ENCODE results near the gene HNRNPF.
"Not testable (repeated sequence)": the region's sequence is repeated elsewhere in the genome, so short reads cannot be mapped to it uniquely, and the experiment has no call there.

The HNRNPF gene, protein sequence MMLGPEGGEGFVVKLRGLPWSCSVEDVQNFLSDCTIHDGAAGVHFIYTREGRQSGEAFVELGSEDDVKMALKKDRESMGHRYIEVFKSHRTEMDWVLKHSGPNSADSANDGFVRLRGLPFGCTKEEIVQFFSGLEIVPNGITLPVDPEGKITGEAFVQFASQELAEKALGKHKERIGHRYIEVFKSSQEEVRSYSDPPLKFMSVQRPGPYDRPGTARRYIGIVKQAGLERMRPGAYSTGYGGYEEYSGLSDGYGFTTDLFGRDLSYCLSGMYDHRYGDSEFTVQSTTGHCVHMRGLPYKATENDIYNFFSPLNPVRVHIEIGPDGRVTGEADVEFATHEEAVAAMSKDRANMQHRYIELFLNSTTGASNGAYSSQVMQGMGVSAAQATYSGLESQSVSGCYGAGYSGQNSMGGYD

DNA sequence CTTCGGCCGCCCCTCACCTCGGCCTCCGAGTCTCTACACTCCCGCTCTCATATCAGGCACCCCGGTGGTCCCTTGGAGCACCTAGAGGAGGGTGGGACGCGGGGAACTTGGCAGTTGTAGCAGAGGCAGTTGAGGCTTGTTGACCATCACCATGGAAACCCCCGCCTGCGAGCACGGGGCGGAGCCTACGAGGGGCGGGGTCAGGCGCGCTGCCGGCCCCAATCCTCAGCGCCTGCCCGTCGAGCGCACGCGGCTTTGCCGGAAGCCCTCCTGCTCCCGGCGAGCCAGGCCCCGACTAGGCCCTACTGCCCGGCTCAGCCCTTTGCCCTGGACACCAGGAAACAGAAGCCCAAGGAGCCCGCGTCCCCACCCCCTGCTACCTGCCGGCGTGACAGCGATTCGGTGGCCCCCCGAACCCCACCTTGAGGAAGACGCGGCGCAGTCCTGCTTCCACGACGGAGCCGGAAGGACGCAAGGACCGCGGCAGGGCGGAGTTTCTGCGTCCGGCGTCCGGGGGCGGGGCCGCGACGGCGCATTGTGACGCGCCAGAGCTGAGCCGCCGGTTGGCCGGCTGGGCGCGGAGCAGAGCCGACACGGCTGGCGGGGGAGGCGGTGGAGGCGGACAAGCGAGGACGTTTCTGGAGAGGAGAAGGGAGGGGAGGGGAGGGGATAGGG lies at the start of gene HNRNPF:
HNRNPF (minus strand) TSS at position 477 of the 675 bp plus-strand sequence. CDS start 21,302 bp downstream, outside the sequence.
- peak; percentile 97 for DNase-seq (ENCODE audit: low spot score)

DNA sequence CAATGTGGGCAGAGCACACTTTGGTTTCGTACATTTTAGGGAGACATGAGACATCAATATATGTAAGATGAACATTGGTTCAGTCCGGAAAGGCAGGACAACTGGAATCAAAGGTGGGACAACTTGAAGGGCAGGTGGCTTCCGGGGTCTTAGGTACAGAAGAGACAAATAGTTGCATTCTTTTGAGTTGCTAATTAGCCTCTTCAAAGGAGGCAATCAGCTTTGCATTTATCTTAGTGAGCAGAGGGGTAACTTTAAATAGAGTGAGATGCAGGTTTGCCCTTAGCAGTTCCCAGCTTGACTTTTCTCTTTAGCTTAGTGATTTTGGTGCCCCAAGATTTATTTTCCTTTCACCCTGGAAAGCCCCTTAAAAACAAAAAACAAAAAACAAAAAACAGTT lies 49.2 kb upstream of the HNRNPF start:
- no peak for DNase-seq (ENCODE audit: low spot score)

DNA sequence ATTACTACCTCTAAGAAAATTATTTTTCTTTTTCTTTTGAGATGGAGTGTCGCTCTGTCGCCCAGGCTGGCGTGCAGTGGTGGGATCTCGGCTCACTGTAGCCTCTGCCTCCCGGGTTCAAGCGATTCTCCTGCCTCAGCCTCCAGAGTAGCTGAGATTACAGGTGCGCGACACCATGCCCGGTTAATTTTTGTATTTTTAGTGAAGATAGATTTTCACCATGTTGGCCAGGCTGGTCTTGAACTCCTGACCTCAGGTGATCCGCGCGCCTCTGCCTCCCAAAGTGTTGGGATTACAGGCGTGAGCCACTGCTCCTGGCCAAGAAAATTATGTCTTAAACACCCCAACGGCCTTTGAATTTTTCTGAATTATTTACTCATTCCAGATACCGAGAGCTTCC lies 47.6 kb upstream of the HNRNPF start:
- not testable (repeated sequence) for DNase-seq (ENCODE audit: low spot score)

DNA sequence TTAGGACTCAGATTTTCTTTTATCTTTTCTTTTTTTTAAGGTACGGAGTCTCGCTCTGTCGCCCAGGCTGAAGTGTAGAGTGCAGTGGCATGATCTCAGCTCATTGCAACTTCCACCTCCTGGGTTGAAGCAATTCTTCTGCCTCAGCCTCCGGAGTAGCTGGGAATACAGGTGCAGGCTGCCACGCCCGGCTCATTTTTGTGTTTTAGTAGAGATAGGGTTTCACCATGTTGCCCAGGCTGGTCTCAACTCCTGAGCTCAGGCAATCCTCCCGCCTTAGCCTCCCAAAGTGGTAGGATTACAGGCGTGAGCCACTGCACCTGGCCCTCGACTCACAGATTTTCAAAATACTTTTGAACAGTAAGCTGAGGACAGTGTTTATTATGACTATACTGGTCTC lies 45.0 kb upstream of the HNRNPF start:
- not testable (repeated sequence) for DNase-seq (ENCODE audit: low spot score)

DNA sequence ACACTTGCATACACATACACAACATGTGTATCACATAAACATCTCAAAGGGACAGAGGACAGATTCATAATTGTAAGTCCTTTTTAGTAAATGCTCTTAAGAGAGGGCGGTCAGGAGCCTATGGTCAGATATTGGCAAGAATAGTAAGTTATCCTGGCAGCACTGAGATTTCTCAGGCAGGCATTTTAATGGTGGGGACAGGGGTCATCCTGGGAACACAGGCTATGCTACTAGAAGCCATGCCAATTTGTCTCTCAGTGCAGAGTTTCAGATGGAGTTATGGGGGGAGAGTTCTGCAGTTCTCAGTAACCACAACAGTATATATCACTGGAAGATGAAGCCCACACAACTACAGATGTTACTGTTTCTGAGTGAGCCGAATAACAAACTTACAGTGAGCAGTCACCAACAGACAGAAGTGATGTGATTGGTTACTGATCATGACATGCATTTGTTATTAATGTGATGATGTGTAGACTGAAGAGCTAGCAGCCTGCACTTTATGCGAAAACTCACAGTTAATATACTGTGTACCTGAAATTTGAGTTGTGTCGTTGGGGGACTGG lies 44.4 kb upstream of the HNRNPF start:
- no peak for DNase-seq (ENCODE audit: low spot score)

DNA sequence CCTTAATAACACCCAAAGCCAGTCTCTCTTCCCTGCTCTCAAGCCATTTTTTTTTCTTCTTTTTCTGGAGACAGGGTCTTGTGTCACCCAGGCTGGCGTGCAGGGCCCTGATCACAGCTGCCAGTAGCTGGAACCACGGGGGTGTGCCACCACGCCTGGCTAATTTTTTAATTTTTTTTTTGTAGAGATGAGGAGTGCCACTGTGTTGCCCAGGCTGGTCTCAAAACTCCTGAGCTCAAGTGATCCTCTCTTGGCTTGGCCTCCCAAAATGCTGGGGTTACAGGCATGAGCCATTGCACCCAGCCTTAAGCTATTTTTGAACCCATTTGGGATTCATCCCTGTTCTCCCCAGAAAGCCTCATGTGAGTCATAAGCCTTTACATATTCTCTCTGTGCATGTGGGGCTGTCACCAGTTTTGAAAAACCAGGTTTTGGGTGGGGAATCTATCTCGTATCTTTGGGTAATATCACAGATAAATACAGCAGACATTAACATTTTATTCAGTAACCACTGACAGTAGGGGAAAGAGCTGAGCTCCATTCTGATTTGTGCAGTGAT lies 43.4 kb upstream of the HNRNPF start:
- DNase-seq (ENCODE audit: low spot score): peak; percentile 52

DNA sequence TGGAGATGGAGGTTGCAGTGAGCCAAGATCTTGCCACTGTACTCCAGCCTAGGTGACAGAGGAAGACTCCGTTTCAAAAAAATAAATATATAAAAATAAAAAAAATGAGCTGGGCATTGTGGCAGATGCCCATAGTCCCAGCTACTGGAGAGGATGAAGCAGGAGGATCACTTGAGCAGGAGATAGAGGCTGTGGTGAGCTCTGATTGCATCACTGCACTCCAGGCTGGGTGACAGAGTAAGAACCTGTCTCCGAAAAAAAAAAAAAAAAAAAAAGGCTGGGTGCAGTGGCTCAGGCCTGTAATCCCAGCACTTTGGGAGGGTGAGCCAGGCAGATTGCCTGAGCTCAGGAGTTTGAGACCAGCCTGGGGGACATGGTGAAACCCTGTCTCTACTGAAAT lies 39.8 kb upstream of the HNRNPF start:
- no peak for DNase-seq (ENCODE audit: low spot score)

DNA sequence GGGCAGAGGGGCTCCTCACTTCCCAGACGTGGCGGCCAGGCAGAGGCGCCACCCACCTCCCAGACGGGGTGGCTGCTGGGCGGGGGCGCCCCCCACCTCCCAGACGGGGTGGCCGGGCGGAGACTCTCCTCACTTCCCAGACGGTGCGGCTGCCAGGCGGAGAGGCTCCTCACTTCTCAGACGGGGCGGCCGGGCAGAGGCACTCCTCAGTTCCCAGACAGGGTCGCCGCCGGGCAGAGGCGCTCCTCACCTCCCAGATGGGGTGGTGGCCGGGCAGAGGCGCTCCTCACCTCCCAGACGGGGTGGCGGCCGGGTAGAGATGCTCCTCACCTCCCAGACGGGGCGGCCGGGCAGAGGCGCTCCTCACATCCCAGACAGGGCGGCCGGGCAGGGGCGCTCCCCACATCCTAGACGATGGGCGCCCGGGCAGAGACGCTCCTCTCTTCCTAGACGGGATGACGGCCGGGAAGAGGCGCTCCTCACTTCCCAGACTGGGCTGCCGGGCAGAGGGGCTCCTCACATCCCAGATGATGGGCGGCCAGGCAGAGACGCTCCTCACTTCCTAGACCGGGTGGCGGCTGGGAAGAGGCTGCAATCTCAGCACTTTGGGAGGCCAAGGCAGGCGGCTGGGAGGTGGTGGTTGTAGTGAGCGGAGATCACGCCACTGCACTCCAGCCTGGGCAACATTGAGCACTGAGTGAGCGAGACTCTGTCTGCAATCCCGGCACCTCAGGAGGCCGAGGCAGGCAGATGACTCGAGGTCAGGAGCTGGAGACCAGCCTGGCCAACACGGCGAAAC lies 37.4 kb upstream of the HNRNPF start:
- DNase-seq (ENCODE audit: low spot score): not testable (repeated sequence)

DNA sequence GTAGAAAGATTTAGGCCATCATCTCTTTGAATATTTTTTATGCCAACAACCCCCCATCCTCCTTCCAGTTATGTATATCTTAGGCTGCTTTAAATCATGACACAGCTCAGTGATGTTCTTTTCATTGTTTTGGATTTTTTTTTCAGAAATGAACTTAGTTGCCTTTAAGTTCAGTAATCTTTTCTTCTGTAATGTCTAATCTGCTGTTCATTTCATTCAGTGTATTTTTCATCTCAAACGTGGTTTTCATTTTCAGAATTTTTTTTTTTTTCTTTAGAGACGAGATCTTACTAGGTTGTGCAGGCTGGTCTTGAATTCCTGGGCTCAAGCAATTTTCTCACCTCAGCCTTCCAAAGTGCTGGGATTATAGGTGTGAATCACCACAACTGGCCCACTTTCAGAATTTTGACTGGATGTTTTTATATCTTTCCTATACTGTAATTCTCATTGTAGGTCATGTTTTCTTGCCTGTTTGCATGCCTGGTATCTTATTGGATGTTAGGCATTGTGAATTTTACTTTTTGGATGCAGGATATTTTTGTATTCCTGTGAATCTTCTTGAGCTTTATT lies 36.0 kb upstream of the HNRNPF start:
- no peak for DNase-seq (ENCODE audit: low spot score)

DNA sequence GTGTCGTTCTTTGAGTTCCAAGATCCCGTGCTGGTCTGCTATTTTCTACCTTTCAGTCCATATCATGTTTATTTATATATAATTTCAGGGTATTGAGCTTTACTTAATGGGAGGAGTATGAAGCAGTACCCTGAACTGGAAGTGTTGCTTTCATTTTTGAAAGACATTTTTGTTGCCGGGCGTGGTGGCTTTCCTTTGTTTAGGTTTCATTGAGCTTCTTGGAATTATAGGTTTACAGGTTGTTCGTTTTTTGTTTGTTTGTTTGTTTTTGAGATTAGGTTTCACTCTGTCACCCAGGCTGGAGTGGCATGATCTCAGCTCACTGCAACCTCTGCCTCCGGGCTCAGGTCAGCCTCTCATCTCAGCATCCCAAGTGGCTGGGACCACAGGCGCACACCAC lies 35.3 kb upstream of the HNRNPF start:
- no peak for DNase-seq (ENCODE audit: low spot score)

DNA sequence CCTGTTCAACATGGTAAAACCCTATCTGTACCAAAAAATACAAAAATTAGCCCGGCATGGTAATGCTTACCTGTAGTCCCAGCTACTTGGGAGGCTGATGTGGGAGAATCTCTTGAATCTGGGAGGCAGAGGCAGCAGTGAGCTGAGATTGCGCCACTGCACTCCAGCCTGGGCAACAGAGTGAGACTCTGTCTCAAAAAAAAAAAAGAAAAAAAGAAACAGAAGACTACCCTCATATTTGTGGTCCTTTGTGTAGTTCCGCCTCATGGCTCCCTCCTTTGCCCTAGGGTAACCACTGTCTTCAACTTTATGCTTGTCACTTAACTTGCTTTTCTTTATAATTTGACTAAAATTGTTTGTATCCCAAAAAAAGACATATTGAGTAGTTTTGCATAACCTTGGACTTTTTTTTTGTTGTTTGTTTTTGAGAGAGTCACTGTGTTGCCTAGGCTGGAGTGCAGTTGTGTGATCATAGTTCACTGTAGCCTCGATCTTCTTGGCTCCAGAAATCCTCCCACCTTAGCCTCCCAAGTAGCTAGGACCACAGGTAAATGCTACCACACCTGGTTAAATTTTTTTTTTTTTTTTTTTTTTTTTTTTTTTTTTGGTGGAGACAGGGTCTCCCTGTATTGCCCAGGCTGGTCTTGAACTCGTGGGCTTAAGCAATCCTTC lies 31.6 kb upstream of the HNRNPF start:
- DNase-seq (ENCODE audit: low spot score): no peak

DNA sequence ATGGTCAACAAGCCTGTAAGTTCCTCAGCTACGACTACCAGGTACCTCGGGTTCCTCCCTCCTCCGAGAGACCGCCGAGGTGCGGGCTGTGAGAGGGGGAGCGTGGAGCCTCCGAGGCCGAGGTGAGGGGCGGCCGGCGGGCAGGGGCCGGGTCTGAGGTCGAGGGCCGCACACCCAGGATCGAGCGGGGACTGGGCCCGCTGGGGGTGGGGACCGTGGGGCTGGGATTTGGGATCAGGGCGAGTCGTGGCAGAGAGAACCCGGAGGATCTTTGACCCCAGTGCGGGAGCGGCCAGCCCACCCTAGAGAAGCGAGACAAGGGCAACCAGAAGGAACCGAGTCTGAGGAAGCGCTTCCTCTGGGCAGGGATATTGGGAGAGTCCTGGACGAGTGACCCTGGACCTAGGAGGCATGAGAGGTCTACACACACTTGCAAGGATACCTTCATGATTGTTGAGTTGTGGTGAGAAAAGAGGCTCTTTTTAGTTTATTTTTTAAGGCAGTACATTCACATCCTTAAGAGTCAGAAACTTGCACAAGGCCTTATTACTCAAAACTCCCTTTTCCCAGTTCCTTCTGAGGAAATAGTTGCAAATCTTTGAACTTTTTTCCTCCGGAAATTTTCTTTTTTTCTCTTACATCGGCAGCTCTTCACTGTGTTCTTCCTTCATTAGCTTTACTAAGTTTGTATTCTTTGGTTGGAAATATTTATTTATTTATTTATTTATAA lies 28.3 kb upstream of the HNRNPF start:
- no peak for DNase-seq (ENCODE audit: low spot score)

DNA sequence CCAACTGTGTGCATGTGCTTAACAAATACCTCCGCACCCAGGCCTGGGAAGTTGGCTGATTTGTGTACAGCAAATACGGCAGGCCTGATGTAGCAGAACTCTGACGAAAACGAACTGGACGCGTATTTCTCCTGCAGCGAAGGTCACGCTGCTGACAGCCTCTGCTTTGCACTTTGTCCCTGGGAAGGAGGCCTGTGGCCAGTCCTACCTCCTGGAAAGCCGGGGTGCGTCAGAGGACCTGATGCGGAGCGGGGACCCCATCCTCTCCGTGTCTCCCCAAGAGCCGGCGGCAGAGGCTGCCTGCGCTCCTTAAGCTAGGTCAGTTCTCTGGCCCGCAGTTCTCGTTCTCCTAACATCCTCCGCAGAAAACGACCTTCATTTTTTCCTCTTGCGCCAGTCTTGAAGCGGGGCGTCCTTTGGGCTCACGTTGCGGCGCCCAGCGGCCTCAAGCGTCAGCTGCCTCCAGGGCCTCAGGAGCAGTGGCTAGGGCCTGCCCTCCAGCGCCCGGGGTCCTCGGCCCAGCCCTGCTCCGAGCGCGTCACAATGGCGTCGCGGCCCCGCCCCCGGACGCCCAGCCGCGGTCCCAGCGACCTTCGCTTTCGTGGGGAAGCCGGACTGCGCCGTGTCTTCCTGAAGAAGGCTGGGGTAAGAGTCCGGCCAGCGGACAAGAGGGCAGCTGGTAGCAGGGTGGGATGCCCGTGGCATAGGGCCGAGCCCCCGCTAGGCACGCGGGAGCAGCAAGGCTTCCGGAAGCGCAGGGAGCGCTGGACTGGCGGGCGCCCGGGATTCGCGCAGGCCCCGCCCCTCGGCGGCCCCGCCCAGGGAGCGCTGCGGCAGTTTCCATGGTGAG lies 27.5 kb upstream of the HNRNPF start, which contains the start of gene ZNF487:
ZNF487 (plus strand) TSS at position 821 of the 850 bp plus-strand sequence. CDS start 38,703 bp downstream, outside the sequence.
- DNase-seq (ENCODE audit: low spot score): peak; percentile 90

DNA sequence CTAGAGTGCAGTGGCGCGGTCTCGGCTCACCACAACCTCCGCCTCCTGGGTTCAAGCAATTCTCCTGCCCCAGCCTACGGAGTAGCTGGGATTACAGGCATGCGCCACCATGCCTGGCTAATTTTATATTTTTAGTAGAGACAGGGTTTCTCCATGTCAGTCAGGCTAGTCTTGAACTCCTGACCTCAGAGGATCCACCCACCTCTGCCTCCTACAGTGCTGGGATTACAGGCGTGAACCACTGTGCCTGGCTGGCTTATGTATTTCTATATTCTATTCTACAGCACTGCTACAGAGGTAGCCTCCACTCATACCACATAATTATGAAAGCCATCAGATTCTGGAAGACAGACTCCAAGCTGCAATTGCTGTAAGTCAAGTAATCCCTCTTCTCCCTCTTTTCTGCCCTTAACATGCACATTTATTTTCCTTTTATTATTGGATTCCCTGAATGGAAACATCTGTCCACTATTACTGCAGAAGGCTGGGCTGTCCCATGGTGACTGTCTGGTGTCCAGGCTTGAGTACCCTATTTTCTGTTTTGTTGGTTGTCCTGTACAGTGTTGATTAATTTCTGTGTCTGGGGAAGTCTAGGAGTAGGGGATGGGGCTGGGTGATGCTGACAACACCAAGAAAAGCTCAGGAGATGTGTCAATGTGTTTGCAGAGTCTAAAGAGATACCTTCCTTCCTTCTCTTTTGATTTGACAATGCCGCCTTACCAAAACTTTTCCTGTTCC lies 22.1 kb upstream of the HNRNPF start:
- peak; percentile 33 for DNase-seq (ENCODE audit: low spot score)

DNA sequence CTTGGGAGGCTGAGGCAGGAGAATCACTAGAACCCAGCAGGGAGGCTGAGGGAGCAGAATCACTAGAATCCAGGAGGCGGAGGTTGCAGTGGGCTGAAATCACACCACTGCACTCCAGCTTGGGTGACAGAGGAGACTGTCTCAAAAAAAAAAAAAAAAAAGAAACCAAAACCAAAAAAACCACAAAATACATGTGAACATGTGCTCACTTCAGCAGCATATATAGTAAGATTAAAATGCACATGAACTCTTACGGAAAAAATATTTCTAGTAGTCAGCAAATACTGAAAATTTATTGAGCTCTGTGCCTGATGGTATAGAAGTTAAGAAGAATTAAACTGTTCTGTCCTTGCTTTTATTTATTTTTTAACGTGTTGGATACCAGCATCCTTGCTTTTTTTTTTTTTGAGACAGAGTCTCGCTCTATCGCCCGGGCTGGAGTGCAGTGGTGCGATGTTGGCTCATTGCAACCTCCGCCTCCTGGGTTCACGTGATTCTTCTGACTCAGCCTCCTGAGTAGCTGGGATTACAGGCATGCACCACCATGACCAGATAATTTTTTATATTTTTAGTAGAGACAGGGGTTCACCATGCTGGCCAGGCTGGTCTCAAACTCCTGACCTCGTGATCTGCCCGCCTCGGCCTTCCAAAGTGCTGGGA lies 18.3 kb upstream of the HNRNPF start:
- no peak for DNase-seq (ENCODE audit: low spot score)

DNA sequence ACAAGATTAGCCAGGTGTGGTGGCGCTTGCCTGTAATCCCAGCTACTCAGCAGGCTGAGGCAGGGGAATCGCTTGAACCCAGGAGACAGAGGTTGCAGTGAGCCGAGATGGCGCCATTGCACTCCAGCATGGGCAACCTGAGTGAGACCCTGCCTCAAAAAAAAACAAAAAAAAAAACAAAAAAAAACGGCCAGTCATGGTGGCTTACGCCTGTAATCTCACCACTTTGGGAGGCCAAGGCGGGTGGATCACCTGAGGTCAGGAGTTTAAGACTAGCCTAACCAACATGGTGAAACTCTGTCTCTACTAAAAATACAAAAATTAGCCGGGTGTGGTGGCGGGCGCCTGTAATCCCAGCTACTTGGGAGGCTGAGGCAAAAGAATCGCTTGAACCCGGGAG lies 17.5 kb upstream of the HNRNPF start:
- DNase-seq (ENCODE audit: low spot score): not testable (repeated sequence)

DNA sequence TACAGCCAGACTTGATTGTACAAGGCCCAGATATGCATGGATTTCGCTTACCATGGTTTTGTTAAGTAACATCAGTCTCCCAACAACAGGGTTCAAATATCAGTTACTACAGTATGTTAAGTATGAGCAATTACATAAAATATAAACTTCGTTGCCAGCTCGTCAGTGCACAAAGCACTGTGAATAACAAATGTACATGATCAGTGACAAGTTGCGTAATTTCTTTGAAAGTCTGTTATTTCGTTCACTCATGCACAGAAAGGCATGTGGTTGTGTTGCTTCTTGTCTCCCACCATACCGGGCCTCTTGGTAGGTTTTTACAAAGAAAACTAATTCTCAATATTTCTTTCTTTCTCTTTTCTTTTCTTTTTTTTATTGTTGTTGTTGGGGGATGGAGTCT lies 15.4 kb upstream of the HNRNPF start:
- no peak for DNase-seq (ENCODE audit: low spot score)

DNA sequence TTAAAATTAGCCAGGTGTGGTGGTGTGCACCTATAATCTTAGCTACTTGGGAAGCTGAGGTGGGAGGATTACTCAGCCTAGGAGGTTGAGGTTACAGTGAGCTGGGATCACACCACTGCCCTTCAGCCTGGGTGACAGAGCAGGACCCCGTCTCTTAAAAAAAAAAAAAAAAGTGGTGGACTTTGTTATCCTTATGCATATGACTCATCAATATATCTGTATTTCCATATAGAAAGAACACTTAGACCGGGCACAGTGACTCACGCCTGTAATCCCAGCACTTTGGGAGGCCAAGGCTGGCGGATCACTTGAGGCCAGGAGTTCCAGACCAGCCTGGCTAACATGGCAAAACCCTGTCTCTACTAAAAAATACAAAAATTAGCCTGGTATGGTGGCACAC lies 13.0 kb upstream of the HNRNPF start:
- not testable (repeated sequence) for DNase-seq (ENCODE audit: low spot score)
